ENCODE results near the gene ENKUR. TPM values are rescaled to one million over a fixed set of nuclear protein-coding genes. Genes with fewer than 3 reads are reported as not detected.

Gene ENKUR
- total RNA-seq, 1 experiment from 2014 or later, result 0.13 TPM

DNA sequence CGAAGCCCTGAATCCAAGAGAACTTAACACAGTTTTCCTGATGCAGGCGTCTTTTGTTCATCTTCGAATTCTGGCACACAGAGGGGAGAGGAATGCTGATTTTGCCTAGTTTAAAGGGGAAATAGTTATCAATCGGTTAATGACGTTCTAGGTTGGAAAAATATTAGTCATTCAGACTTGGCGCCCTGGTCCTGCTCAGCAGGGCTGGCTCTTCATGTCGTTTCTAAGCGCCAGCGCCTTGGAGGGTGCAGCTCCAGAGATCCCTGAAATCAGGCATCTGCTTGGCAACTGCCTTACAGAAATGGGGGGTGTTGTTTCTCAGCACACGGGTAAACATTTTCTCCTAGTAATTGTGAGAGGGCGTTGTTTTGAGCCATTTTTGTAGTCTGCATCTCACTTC, 62.3 kb downstream of the ENKUR start:
- DNase-seq (ENCODE audit: low read depth, low spot score), result no peak
- ATAC-seq, result no peak
- H3K4me1 ChIP-seq (ENCODE audit: control insufficient read depth, insufficient read depth, low read length), result peaks cover 22% of the 10 kb centered on the region
- peak overlapping the region in 1 of 2 experiments; percentile 61; a peak in 1 of 4 replicates for H3K4me3 ChIP-seq (ENCODE audit: low read depth in 2 of 2, low read length in 2 of 2)
- peak overlapping the region; percentile 61 for H3K27ac ChIP-seq (ENCODE audit: low read length)
- TF ChIP-seq SIN3A (IDR thresholded peaks at IDR 0.05; ENCODE audit: borderline replicate concordance, insufficient read depth, low read depth, low read length), result no peak
- TF ChIP-seq, protein P1, sequence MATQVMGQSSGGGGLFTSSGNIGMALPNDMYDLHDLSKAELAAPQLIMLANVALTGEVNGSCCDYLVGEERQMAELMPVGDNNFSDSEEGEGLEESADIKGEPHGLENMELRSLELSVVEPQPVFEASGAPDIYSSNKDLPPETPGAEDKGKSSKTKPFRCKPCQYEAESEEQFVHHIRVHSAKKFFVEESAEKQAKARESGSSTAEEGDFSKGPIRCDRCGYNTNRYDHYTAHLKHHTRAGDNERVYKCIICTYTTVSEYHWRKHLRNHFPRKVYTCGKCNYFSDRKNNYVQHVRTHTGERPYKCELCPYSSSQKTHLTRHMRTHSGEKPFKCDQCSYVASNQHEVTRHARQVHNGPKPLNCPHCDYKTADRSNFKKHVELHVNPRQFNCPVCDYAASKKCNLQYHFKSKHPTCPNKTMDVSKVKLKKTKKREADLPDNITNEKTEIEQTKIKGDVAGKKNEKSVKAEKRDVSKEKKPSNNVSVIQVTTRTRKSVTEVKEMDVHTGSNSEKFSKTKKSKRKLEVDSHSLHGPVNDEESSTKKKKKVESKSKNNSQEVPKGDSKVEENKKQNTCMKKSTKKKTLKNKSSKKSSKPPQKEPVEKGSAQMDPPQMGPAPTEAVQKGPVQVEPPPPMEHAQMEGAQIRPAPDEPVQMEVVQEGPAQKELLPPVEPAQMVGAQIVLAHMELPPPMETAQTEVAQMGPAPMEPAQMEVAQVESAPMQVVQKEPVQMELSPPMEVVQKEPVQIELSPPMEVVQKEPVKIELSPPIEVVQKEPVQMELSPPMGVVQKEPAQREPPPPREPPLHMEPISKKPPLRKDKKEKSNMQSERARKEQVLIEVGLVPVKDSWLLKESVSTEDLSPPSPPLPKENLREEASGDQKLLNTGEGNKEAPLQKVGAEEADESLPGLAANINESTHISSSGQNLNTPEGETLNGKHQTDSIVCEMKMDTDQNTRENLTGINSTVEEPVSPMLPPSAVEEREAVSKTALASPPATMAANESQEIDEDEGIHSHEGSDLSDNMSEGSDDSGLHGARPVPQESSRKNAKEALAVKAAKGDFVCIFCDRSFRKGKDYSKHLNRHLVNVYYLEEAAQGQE (IDR thresholded peaks at IDR 0.05; ENCODE audit: insufficient read depth in 1 of 2, low read depth in 2 of 2, low read length in 1 of 2), result no peak
- TF ChIP-seq, protein P2, sequence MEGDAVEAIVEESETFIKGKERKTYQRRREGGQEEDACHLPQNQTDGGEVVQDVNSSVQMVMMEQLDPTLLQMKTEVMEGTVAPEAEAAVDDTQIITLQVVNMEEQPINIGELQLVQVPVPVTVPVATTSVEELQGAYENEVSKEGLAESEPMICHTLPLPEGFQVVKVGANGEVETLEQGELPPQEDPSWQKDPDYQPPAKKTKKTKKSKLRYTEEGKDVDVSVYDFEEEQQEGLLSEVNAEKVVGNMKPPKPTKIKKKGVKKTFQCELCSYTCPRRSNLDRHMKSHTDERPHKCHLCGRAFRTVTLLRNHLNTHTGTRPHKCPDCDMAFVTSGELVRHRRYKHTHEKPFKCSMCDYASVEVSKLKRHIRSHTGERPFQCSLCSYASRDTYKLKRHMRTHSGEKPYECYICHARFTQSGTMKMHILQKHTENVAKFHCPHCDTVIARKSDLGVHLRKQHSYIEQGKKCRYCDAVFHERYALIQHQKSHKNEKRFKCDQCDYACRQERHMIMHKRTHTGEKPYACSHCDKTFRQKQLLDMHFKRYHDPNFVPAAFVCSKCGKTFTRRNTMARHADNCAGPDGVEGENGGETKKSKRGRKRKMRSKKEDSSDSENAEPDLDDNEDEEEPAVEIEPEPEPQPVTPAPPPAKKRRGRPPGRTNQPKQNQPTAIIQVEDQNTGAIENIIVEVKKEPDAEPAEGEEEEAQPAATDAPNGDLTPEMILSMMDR (IDR thresholded peaks at IDR 0.05), result no peak
- H3K27me3 ChIP-seq (ENCODE audit: control insufficient read depth, insufficient read depth, low read length), result no peaks in the 10 kb centered on the region
- H3K36me3 ChIP-seq (ENCODE audit: control insufficient read depth, insufficient read depth, low read length), result no peaks in the 10 kb centered on the region
- H3K9me3 ChIP-seq (ENCODE audit: control insufficient read depth, insufficient read depth, low read depth, low read length), result no peaks in the 10 kb centered on the region
- POLR2A ChIA-PET, result interaction anchor here (0.7 kb wide), 1 partner anchor 63 kb away, joined by 7 read pairs; the partner anchor contains the start of gene THNSL1
- in situ Hi-C loops (cut with HindIII; ENCODE audit: low pct_unique_long_range_greater_than_20kb, low sequenced_read_pairs), result no loop called here
- CTCF ChIA-PET, result no interaction called here
- BruUV-seq (replicated peaks), result no TSS peak
- intact Hi-C loops (cut with micrococcal nuclease; ENCODE audit: unreplicated experiment), result loop anchor here (5.0 to 10.0 kb wide), 2 partner anchors 229 to 311 kb away; partner anchors contain the start of gene ARHGAP21

DNA sequence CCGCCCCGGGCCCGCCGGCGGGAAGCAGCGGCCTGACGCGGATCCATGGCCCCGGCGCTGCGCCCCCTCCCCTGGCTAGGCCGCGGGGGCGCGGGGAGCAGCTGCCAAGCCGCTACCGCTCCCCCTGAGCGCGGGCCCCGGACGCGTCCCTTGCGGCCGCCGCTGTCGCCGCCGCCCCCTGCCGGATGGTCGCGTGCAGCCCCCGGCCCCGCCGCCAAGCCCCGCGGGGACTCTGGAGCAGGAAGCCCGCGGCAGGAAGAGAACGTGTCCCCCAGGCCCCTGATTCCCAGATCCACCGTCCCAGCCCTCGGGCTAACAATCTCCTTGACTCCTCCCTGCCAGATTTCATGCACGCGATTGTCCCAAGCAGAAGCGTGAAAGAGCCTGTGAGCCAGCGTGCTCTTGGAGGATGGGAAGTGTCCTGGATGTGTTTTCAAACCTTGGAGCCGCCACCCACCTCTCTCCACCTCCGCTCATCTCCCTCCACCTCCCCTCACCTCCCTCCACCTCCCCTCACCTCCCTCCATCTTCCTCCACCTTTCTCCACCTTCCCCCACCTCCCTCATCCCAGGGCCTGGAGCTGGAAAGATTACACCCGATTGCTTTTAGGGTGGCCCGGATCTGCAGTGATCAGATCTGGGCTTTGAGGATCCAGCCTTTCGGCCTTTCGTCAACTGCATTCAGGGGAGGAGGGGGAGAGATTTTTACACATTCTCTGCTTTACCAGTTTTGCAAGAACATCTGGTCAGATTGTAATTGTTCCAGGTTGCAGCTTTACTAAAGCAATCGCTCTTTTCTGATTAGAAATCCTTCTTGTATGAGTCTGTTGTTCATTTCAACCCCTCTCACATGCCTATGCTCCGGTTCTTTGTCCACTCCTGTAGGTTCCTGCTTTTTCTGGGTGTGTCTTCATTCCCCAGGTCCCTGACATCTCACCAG, 63.0 kb downstream of the ENKUR start:
- CTCF ChIA-PET, result interaction anchor here (0.6 kb wide), 1 partner anchor 22 kb away, joined by 3 read pairs; no protein-coding TSS in a partner anchor
- Histone ChIP-seq H3K27me3 (ENCODE audit: control insufficient read depth, insufficient read depth, low read length) (no peaks in the 10 kb centered on the region), H3K36me3 (ENCODE audit: control insufficient read depth, insufficient read depth, low read length) (no peaks in the 10 kb centered on the region), H3K4me3 (ENCODE audit: low read depth in 2 of 2, low read length in 2 of 2) (peak overlapping the region; percentile 46 to 61), H3K27ac (ENCODE audit: low read length) (peak overlapping the region; percentile 61), H3K9me3 (ENCODE audit: control insufficient read depth, insufficient read depth, low read depth, low read length) (no peaks in the 10 kb centered on the region), H3K4me1 (ENCODE audit: control insufficient read depth, insufficient read depth, low read length) (peaks cover 16% of the 10 kb centered on the region)
- TF ChIP-seq, protein P1 (IDR thresholded peaks at IDR 0.05; ENCODE audit: insufficient read depth in 1 of 2, low read depth in 2 of 2, low read length in 1 of 2), result no peak
- no peak for TF ChIP-seq POLR2AphosphoS5 (IDR thresholded peaks at IDR 0.05; ENCODE audit: low read depth, low read length)
- TF ChIP-seq, protein P2 (IDR thresholded peaks at IDR 0.05), result peak; percentile 68
- POLR2A ChIA-PET, result interaction anchor here (0.7 kb wide), 1 partner anchor 63 kb away, joined by 7 read pairs; the partner anchor contains the start of gene THNSL1
- in situ Hi-C loops (cut with HindIII; ENCODE audit: low pct_unique_long_range_greater_than_20kb, low sequenced_read_pairs) (no loop called here), intact Hi-C loops (cut with micrococcal nuclease; ENCODE audit: unreplicated experiment) (loop anchor here (5.0 to 10.0 kb wide), 2 partner anchors 228 to 311 kb away; partner anchors contain the start of gene ARHGAP21)
- no TSS peak for BruUV-seq (replicated peaks)
- DNase-seq (ENCODE audit: low read depth, low spot score), result no peak
- peak; percentile 75 for ATAC-seq
